ENCODE data around the gene RNF6. TPM values are rescaled to one million over a fixed set of nuclear protein-coding genes. Genes with fewer than 3 reads are reported as not detected.

The RNF6 gene
- total RNA-seq, 2 donors from 2014 or later, result 18.1 to 20.4 TPM

GRCh38 chr13:26255691-26256277 lies 33.7 kb upstream of the RNF6 start:
- 62 to 67% methylated on average over 1 to 10 of the region's 10 CpGs for WGBS, 2 experiments (ENCODE audit: insufficient coverage in 1 of 2, insufficient read length in 1 of 2)
- peak overlapping the region; percentile 80 for H3K4me3 Mint-ChIP-seq
- H3K9me3 Mint-ChIP-seq, result no peaks in the 10 kb centered on the region
- peaks cover 6% of the 10 kb centered on the region for H3K4me1 ChIP-seq (ENCODE audit: control insufficient read depth, insufficient read depth, low read length)
- H3K4me3 ChIP-seq (ENCODE audit: low read length), result peak overlapping the region; percentile 90
- no peaks in the 10 kb centered on the region for H3K27me3 ChIP-seq (ENCODE audit: control insufficient read depth, insufficient read depth, low read length, poor library complexity, severe bottlenecking)
- no peak for DNase-seq
- no peaks in the 10 kb centered on the region for H3K36me3 Mint-ChIP-seq (ENCODE audit: low read depth)
- H3K9me3 ChIP-seq (ENCODE audit: control insufficient read depth, low read length), result no peaks in the 10 kb centered on the region
- peak overlapping the region; percentile 72 for H3K9ac ChIP-seq (ENCODE audit: extremely low read depth, low read length, poor library complexity, severe bottlenecking)
- H3K27ac Mint-ChIP-seq, result no peak overlapping the region
- H3K27me3 Mint-ChIP-seq (ENCODE audit: insufficient read depth), result no peaks in the 10 kb centered on the region
- H3K27ac ChIP-seq (ENCODE audit: low read depth, low read length), result no peak overlapping the region
- H3K4me1 Mint-ChIP-seq, result peaks cover 34% of the 10 kb centered on the region
- H3K36me3 ChIP-seq (ENCODE audit: control insufficient read depth, insufficient read depth, low read length), result no peaks in the 10 kb centered on the region
- peak; percentile 39 for TF ChIP-seq CTCF (conservative IDR thresholded peaks at IDR 0.05)

- no peak for DNase-seq
- Histone ChIP-seq H3K27ac (ENCODE audit: low read depth, low read length) (peak overlapping the region; percentile 78), H3K27me3 (ENCODE audit: control insufficient read depth, insufficient read depth, low read length, poor library complexity, severe bottlenecking) (peaks cover 4% of the 10 kb centered on the region), H3K9ac (ENCODE audit: extremely low read depth, low read length, poor library complexity, severe bottlenecking) (peak overlapping the region; percentile 72), H3K9me3 (ENCODE audit: control insufficient read depth, low read length) (no peaks in the 10 kb centered on the region), H3K4me1 (ENCODE audit: control insufficient read depth, insufficient read depth, low read length) (peaks cover 6% of the 10 kb centered on the region), H3K36me3 (ENCODE audit: control insufficient read depth, insufficient read depth, low read length) (no peaks in the 10 kb centered on the region), H3K4me3 (ENCODE audit: low read length) (peak overlapping the region; percentile 90)
- Mint-ChIP-seq H3K36me3 (ENCODE audit: low read depth) (no peaks in the 10 kb centered on the region), H3K9me3 (no peaks in the 10 kb centered on the region), H3K4me1 (peaks cover 29% of the 10 kb centered on the region), H3K4me3 (peak overlapping the region; percentile 80), H3K27ac (peak overlapping the region; percentile 81), H3K27me3 (ENCODE audit: insufficient read depth) (no peaks in the 10 kb centered on the region)
- WGBS, 2 experiments (ENCODE audit: insufficient coverage in 1 of 2, insufficient read length in 1 of 2), result 0 to 4% methylated on average over 7 of the region's 7 CpGs
- no peak for TF ChIP-seq CTCF (conservative IDR thresholded peaks at IDR 0.05)
Measured at GRCh38 chr13:26255115-26255514, 33.0 kb upstream of the RNF6 start.

DNA sequence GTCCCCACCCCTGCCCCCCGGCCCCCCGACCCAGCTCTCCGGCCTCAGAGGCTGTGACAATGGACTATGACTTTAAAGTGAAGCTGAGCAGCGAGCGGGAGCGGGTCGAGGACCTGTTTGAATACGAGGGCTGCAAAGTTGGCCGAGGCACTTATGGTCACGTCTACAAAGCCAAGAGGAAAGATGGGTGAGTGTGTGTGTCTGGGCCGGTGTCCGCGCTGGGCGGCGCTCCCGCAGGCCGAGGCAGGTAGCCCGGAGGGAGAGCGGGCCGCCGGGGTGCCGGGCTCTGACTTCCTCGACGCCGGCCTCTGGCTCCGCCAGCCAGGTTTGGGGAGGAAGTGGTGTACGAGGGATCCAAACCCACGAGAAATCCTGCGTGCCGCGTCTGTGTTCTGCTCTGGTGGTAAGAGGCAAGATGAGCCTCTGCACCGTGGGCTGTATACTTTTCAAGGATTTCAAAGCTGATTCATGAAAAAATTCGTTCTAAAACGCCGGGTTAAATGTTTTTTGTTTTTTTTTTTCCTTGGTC lies 32.5 kb upstream of the RNF6 start:
- Mint-ChIP-seq H3K36me3 (ENCODE audit: low read depth) (no peaks in the 10 kb centered on the region), H3K27ac (peak overlapping the region; percentile 81), H3K4me3 (peak overlapping the region; percentile 80), H3K9me3 (no peaks in the 10 kb centered on the region), H3K27me3 (ENCODE audit: insufficient read depth) (no peaks in the 10 kb centered on the region), H3K4me1 (peaks cover 29% of the 10 kb centered on the region)
- H3K36me3 ChIP-seq (ENCODE audit: control insufficient read depth, insufficient read depth, low read length), result no peaks in the 10 kb centered on the region
- H3K9me3 ChIP-seq (ENCODE audit: control insufficient read depth, low read length), result no peaks in the 10 kb centered on the region
- TF ChIP-seq CTCF (conservative IDR thresholded peaks at IDR 0.05), result peak; percentile 21
- H3K4me3 ChIP-seq (ENCODE audit: low read length), result peak overlapping the region; percentile 90
- peak overlapping the region; percentile 72 for H3K9ac ChIP-seq (ENCODE audit: extremely low read depth, low read length, poor library complexity, severe bottlenecking)
- DNase-seq, result peak; percentile 83
- H3K4me1 ChIP-seq (ENCODE audit: control insufficient read depth, insufficient read depth, low read length), result peaks cover 6% of the 10 kb centered on the region
- WGBS, 2 experiments (ENCODE audit: insufficient coverage in 1 of 2, insufficient read length in 1 of 2), result 0% methylated on average over 18 to 35 of the region's 35 CpGs
- peaks cover 9% of the 10 kb centered on the region for H3K27me3 ChIP-seq (ENCODE audit: control insufficient read depth, insufficient read depth, low read length, poor library complexity, severe bottlenecking)
- H3K27ac ChIP-seq (ENCODE audit: low read depth, low read length), result peak overlapping the region; percentile 78

Data from endodermal cell (in vitro differentiated cells).